Pulmonary artery endothelial cell (primary cell): ENCODE measurements around the gene TOMM34. TPM values are rescaled to one million over a fixed set of nuclear protein-coding genes. Genes with fewer than 3 reads are reported as not detected.

Experiments used
- DNase-seq: peaks from one replicate; pipeline ENCODE4 v3.0.0-alpha.2; 2011; ENCODE audit warnings: low read depth, low spot score
- total RNA-seq: library from RNA; depleted of rRNA; stranded (reverse); fragments of >200 nt; gene quantifications from 2 replicates; pipeline ENCODE4 v1.2.3, GENCODE V29; 2014

TOMM34 gene
- total RNA-seq, 1 donor from 2014 or later = 38.0 TPM

DNA sequence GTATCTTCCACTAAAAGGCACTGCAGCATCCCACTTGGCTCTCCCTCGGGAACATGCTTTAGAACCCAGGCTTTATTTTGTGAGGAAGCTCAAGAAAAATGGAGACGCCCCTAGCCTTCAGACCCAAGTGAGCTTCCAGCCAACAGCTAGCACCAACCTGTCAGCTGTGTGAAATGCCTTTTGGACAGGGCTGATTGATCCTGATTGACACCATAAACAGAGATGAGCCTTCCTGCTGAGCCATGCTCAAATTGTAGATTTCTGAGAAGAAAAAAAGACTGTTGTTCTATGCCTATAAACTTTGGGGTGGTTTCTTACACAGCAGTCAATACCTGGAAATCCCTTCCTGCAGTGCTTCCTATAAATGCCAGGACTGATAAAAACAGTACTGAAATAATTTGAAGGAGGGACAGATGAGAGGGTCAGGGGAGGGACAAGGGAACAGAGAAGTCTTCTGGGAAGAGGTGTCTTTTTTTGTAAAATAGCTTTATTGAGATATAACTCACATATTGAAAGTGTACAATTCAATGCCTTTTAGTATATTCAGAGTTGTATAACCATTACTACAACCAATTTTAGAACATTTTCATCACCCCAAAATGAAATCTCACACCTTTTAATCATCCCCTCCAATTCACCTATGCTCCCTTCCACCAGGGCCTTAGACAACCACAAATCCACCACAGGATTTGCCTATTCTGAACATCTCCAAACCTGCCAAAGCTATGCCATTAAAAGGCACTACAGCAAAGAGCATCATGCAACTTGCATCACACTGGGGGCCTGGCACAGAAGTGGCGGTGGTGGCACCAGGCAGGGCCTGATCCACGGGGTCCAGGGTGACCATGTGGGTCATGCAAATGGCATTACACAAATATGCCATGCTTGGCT lies 3.4 kb upstream of the TOMM34 start:
- no peak for DNase-seq

DNA sequence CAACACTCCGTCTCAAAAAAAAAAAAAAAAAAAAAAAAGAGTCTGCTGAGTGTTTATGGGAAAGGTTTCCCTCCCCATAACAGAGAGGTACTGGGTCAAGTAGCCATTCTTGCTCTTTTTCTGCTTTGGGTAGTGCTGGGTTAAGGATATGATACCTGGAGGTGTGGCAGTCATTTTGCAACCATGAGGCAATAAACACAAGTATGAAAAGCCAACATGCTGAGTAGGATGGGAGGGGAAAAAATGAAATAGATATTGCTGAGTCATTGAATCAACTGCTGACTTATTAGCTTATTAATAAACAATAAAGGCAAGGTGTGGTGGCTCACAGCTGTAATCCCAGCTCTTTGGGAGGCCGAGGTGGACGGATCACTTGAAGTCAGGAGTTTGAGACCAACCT lies 2.3 kb upstream of the TOMM34 start:
- DNase-seq = no peak

DNA sequence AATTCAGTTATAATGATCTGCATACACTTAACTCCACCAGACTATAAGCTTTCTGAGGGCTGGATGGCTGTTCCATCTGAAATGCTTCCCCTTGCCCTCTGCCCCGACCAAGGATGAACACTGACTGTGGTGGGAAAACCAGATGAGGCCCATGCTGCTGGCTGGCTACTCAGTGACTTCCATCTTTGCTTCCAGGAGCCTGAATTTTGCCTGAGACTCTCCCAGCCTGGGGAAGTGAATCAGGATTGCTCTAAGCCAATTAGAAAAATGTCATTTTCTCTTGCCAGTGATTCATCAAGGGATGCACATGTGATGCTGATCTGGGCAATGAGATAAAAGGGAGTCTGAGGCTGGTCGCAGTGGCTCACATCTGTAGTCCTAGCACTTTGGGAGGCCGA lies 1.7 kb upstream of the TOMM34 start:
- no peak for DNase-seq

DNA sequence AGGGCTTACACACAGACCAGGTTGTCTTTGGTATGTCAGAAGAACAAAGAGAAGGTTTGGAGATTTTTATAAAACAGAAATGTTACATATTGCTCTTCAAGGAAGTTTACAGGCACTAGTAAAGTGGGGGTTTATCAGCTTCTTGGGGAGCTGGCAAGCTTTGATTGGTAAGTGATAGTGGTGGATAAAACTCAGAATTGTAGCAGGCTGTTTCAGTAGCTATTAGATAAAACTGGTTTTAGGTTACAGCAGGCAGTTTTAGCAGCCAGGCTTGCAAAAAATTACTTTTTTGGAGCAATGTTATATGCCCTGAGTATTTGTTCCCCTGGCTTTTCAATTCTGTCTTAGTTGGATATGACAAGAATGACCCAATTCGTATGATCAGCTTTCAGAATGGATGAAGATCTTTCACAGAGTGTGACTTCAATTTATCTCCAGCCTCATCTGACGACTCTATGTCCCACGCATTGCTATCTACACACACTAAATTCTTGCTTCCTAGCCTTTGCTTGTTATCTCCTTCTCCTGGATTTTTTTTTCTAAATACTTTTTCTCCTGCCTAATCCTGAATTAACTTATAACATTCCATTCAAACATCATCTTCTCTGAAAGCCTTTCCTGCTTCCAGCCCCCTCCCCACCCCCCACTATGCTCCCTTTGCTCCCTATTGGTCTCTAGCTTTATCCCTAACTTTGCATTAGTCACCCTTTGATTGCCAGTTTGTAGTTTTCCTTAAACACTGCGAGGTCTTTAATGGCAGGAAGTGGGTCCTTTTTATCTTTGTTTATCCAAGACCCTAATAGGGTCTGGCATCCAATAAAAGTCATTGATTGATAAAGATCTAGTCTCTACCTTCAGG lies 1.0 kb upstream of the TOMM34 start:
- no peak for DNase-seq

DNA sequence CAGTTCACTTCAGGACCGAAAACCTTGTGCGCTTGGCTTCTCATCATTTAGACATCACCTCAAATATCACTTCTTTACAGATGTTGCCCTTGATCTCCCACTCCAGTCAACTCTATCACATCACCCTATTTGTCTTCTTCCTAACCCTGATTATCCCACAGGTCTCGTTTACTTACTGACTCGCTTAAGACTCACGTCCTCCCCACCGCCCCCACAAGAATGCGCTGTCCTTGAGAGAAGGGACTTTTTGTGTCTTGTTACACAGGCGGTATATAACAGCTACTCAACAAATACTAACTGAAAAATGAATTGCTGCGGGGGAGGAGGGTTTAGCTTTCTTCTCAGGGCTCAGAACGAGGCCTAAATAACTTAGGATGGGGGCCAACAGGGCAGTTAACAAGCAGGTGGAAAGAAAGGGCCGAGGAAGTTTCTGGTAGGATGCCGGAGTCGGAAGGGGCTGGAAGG lies 527 bp downstream of the TOMM34 start:
- no peak for DNase-seq

DNA sequence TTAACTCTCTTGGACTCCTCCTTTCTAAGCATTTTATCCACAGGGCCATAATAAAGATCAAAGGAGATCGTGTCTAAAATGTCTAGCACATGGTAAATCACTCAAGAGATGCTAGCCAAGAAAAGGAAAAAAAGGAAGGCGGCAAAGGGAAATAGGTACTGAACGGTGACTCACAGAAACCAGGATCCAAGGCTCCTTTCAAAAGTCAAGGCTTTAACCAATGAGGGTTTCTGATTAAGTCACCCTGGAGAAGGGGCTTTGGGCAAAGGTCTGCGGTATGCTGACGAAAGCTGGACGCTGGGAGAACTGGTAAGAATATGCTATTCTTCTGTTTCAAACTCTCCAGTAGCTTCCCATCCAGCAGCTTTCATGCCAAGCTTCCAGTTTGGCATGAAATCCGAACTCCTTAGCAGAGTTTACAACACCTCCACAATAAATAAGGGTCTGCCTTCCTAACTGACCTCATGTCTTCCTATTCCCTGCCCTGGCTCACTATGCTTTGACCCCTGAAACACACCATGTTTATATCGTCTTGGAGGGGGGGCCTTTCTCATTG lies 1.0 kb downstream of the TOMM34 start:
- no peak for DNase-seq

DNA sequence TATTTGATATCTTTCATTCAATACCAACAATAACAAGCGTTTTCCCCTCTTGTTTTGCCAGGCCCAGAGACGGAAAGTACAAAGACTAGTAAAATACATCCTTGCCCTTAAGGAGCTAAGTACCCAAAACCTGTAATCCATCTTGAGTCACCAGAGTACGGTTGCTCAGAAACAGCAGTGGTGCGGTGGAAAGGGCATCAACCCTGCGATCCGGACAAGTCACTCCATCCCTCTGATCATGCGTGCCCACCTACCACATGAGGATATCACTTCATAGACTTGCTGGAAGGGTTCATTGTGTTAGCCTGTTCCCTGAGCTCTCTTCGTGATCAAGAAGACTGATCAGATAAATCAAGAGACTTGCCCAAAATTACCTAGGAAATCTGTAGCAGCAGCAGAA lies 1.9 kb downstream of the TOMM34 start:
- no peak for DNase-seq

DNA sequence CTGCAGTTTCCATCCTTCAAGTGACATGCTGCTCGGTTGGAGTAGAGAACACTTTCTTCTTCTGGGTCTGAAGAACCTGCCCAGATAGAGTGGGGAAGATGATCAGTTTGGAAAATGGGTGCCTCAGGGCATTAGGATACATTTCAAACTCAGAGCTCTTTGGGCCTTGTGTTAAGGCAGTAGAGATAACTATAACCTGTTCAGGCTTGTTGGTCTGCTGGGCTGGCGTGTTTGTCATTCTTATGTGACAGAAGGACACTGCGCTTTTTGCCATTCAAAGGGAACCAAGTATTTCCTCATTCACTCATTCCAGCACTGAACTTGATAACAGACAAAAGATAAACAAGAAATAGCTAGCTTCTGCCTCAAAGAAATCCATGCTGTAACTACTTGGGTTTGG lies 3.8 kb downstream of the TOMM34 start:
- no peak for DNase-seq

DNA sequence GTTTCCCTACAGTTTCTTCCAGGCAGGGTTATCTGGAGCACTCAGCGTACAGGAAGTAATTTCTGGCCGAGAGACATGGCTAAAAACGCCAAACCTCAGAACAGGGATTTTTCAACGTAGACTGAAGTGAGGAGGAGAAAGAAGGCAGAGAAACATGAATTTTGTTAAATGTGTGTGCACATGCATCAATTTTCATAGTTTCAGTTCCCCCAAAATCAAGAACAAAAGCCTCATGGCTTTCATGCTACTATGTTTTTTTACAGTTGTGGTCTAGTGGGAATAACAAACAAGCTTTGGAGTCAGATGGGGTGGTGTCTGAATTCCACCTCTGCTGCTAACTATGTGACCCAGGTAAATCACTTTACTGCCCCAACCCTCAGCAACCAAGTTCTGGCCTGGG lies 4.9 kb downstream of the TOMM34 start:
- DNase-seq = no peak

DNA sequence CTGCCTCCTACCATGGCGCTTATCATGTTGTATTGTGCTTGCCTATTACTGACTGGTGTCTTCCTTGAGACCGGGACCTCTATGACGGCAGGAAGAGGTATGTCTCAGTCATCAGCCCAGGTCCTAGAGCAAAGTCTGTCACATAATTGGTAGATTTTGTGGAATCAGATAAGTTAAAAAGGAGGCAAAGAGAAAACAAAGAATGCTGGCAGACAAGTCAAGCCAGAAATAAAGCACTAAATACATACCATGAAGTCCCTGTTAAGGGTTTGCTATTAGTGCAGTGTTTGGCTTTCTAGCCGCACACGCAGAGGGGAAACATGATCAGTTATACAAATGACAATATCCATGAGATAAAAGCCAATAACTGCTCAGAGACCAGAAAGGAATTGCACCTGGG lies 6.0 kb downstream of the TOMM34 start:
- no peak for DNase-seq

DNA sequence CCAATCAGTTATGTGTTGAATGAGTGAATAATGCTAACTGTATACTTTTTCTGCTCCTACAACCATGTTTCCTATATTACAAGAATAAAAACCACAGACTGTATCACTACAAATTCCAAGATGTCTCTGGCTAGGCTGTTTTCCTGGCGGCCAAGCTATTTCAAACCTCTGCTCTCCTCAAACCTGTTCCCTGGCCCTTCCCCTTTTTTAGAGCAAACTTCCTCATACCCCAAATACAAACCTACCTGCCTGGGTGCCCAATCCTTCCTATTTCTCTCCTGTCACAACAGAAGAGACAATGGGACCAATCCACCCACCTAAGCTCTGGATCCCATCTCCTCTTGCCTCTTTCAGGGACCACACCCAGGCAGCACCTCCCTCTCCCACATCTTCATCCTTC lies 7.5 kb downstream of the TOMM34 start:
- DNase-seq = no peak

DNA sequence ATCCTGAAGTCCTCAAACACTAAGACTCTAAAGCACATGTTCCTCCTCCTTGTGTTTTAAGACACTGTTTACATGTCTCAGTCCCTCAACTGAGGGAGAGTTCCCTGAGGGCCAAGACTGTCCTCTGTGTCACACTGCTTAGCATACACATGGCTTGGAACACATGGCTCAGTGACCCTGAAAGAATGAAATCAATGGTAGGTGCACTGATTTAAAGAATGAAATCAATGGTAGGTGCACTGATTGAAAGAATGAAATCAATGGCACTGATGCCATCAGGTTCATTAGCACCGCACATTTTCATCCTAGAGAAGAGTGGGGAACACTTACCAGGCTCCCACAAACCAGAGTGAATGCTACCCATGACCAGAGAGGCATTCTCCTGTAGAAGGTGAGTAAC lies 9.8 kb downstream of the TOMM34 start:
- no peak for DNase-seq

DNA sequence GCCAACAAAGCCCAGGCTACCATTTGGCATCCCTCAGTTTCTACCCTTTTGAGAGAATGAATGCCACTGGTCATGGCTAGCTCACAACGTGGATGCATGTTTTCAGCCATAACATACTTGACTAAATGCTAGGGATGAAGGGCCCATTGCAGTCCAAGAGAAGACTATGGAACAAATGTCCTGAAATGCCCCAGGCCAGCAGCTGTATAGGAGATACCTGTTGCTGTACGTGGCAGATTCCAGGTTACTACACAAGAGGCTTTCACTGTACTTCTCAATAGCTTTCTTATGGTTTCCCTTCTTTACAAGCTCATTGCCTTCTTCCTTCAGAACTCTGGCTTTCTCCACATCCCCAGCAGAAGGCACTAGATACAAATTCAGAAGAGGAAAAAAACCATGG lies 11.7 kb downstream of the TOMM34 start:
- DNase-seq = no peak

DNA sequence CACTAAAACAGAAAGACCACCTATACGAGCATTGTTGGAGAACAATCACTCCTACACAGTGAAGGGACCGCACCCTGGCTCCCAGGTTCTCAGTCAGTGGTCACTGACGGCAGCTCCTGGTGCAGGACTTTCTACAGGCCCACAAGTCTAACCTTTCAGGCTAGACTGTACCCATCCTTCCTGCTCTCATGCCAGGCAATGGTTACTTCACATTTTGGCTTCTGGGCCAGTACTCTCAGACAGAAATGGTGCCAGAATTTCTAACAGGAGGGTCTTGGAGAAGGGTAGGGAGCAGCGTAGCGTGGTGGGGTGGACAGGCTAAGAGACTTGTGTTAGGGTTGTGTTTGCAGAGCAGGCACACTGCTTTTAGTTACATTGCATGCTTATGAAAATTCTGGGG lies 12.1 kb downstream of the TOMM34 start:
- no peak for DNase-seq

DNA sequence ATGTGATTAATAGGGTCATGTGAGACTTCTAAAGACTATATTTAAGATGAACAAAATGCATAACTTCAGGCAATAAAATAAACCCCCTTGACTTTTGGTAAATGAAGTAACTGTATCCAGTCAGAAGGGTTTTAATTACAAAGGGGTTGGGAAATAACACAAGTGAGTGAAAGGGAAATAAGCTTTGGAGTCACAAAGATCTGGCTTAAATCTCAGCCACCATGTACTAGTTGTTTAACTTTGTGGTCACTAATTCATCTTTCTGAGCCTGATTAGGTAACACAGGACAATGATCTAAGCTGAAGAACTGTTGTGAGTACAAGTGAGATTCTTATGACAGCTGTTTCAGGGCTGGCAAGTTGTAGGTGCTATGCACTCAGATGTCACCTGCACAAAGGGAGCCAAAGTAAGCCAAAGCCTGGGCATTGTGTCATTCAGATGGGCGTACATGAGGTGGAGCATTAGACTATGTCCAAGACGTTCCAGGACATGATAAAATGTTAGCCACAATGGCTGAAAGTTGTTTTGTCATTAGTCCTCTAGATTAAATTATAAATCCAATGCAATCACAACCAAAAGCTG lies 13.8 kb downstream of the TOMM34 start:
- DNase-seq = no peak

DNA sequence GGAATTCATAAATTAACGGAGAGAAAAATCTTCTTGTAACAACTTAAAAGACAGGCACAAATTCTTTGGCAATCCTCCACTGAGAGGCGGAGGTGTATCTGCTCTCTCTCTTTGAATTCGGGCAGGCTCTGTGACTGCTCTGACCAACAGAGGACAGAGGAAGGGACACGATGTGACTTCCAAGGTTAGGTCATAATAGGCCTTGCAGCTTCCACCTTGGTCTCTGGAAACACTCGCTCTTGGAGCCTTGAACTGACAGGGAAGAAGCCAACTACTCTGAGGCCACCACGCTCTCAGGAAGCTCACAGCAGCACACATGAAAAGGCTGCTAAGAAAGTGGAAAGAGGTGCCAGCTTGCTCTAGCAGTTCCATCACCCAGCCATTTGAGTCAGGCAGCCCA lies 14.9 kb downstream of the TOMM34 start:
- no peak for DNase-seq

DNA sequence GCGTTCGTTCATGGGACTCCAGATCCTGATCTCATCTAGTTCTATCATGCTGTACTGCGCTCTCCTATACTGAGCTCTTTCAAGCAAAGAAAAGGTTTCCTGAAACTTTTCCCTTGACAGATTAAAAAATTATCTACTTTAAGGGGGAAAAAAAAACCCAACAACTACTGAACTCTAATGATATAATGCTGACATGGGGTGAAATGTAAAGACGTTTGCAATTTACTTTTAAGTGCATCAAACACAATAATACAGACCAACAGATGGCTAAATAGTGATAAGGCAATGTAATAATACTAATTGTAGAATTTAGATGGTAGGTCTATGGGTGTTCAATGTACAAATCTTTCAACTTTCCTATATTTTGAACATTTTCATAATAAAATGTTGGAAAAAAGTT lies 16.4 kb downstream of the TOMM34 start:
- DNase-seq = no peak

DNA sequence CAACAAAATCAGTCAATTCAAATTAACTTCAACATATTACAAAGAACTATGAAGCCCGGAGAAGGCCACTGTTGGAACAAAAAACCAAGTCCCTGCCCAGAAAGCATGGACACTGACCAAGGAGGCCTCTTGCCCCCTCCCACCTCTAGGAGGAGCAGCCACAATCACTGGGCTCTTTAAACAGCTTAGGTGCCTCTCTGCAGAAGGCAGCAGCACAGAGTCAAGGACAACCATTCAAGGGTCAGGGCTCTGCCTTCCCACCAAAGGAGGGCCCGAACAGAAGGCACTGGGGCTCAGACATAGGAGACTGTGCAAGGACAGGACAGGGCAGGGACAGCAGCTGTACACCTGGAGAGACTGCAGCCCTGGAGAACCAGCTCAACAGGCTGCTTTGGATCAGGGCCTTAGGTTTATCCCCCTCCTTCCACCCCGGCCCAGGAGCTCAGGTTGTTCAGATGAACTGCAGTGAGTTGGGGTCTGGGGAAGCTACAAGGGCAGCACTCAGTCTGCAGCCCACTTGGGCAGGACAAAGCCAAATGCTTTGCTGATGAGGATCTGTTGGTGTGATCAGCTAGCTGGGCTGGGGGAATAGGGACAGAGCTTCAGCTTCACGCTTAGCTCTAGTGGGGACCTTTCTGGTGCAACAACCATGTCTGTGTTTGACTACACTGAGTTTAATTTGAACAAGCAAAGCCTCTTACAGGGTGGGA lies 17.8 kb downstream of the TOMM34 start:
- DNase-seq = no peak

DNA sequence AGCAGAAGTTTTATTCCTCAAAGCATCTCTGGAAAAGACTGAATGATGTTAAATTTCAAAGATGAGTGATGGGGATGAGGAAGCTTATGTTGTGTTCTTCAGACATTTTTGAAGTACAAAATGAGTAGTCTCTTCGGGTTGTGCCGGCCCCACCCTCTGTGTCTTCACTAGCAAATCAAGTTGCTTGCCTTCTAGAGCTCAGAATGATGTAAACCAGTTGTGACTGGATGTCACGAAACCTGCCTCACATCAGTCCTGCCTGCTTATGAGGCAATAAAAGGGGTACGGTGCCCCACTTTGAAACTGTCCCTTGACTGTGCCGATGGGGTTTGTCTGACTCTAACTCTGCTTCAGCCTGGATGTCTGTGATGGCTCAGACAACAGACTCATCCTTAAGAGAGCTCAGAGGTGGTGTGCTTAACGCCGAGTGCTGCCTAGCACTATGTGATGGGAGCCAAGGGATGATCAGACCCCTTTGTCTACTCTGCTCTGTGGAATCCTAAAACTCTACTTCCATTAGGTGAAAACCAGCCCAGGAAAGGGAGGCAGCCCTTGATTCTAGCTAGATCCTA lies 19.0 kb downstream of the TOMM34 start:
- DNase-seq = no peak

DNA sequence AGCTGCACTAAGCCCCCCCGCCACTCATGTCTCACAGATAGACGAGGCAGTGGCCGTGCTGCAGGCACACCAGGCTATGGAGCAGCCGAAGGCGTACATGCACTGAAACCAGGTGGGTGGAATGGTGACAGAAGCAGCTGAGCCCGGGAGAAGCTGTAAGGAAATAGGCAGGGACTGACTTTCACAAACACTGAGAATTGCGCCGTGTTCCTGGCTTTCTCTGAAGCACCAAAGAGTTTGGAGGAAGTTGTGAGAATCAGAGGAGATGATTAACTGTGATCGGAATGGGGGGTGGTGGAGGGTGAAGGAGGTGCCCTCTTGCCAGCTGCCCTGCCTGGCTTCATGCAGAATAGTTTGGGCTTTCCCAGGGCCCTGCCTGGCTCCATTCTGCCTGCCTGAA lies 21.6 kb downstream of the TOMM34 start:
- no peak for DNase-seq

DNA sequence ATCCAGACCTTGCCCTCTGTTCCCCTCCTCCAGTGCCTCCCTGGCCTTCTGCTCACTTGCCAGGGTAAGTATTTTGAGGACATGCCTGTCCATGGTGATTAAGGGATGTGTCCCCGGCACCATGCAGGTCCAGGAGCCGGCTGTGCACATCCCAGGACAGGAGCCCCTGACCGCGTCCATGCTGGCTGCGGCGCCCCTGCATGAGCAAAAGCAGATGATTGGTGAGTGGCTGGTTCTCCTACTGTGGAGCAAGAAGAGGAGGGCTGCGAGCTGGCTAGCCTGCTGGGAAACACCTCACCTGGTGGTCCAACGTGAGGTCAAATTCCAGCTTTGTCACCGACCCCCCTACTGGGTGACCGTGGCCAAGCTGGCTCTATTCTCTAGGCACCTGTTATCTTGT lies 23.7 kb downstream of the TOMM34 start:
- no peak for DNase-seq
